Thoracic aorta (tissue), 2 donors: ENCODE measurements around the gene ATRNL1. TPM values are rescaled to one million over a fixed set of nuclear protein-coding genes. Genes with fewer than 3 reads are reported as not detected.
"Not testable (repeated sequence)": the region's sequence is repeated elsewhere in the genome, so short reads cannot be mapped to it uniquely, and the experiment has no call there.

ENCODE experiments used
- ATAC-seq: fragments of 150-250 bp; one replicate; pipeline ENCODE4 v1.8.0; 2017; ENCODE audit warnings: low read depth; ENCODE audit not compliant: insufficient number of reproducible peaks, low FRiP score
- DNase-seq: peaks from one replicate; pipeline ENCODE4 v3.0.0-alpha.2; 2020; ENCODE audit warnings: low spot score
- H3K27ac ChIP-seq, 2 donors: fragments of 200-600 bp; sonication (generic); 1 replicate in 1 of 2; 2 replicates in 1 of 2; pipeline ENCODE4 v1.5.1; 2016; ENCODE audit warnings: mild to moderate bottlenecking in 2 of 2, moderate library complexity in 2 of 2
- H3K27me3 ChIP-seq: fragments of 200-600 bp; sonication (generic); replicated peaks from 2 replicates; pipeline ENCODE4 v1.6.0; 2016; ENCODE audit warnings: mild to moderate bottlenecking; ENCODE audit not compliant: insufficient read depth
- H3K36me3 ChIP-seq: fragments of 200-600 bp; sonication (generic); one replicate; pipeline ENCODE4 v1.5.1; 2016
- H3K4me1 ChIP-seq, 2 donors: fragments of 200-600 bp; sonication (generic); 1 replicate in 1 of 2; 2 replicates in 1 of 2; pipeline versions ENCODE4 v1.5.1 to v1.6.0; 2016; ENCODE audit warnings: low read depth in 2 of 2, mild to moderate bottlenecking in 1 of 2; ENCODE audit not compliant: control insufficient read depth in 1 of 2
- H3K4me3 ChIP-seq: fragments of 200-600 bp; sonication (generic); 2 replicates; pipeline ENCODE4 v1.5.1; 2016; ENCODE audit warnings: mild to moderate bottlenecking
- H3K9me3 ChIP-seq: fragments of 200-600 bp; sonication (generic); 2 replicates; pipeline ENCODE4 v1.5.1; 2016
- total RNA-seq, 2 donors: library from RNA; depleted of rRNA; stranded (reverse); fragments of >200 nt; gene quantifications; one replicate each; pipeline versions ENCODE4 v1.1.0 to v1.2.3, GENCODE V29; 2016
- TF ChIP-seq, protein P1 (sequence below): fragments of 200-600 bp; sonication (generic); IDR thresholded peaks from one replicate; pipeline ENCODE4 v1.5.1; 2019; ENCODE audit warnings: antibody characterized with exemption

Gene ATRNL1
- total RNA-seq, 2 donors from 2014 or later = 24.6 to 57.4 TPM

DNA sequence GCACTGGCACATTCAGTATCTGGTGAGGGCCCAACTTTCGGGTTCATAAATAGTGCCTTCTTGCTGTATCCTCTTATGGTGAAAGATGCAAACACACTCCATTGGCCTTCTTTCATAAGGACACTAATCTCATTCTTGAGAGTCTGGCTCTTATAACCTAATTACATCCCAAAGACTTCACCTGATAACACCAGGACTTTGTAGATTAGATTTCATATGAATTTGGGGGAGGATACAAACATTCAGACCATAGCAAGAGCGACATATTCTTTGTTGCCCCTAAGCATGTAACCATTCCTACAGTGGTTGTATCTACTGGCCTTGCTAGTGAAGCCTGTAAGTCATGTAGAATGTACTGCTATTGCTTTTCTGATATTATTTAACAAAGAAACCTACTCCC, 654.6 kb downstream of the ATRNL1 start:
- TF ChIP-seq, protein P1, sequence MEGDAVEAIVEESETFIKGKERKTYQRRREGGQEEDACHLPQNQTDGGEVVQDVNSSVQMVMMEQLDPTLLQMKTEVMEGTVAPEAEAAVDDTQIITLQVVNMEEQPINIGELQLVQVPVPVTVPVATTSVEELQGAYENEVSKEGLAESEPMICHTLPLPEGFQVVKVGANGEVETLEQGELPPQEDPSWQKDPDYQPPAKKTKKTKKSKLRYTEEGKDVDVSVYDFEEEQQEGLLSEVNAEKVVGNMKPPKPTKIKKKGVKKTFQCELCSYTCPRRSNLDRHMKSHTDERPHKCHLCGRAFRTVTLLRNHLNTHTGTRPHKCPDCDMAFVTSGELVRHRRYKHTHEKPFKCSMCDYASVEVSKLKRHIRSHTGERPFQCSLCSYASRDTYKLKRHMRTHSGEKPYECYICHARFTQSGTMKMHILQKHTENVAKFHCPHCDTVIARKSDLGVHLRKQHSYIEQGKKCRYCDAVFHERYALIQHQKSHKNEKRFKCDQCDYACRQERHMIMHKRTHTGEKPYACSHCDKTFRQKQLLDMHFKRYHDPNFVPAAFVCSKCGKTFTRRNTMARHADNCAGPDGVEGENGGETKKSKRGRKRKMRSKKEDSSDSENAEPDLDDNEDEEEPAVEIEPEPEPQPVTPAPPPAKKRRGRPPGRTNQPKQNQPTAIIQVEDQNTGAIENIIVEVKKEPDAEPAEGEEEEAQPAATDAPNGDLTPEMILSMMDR = no peak

DNA sequence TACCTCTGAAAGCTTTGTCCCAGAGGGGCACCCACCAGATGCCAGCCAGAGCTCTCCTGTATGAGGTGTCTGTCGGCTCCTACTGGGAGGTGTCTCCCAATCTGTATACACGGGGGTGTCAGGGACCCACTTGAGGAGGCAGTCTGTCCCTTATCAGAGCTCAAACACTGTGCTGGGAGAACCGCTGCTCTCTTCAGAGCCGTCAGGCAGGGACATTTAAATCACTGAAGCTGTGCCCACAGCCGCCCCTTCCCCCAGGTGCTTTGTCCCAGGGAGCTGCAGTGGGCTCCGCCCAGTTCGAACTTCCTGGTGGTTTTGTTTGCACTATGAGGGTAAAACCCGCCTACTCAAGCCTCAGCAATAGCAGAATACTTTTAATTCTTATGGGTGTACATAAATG, 665.3 kb downstream of the ATRNL1 start:
- not testable (repeated sequence) for H3K27me3 ChIP-seq, H3K36me3 ChIP-seq, H3K27ac ChIP-seq, ATAC-seq, H3K9me3 ChIP-seq, DNase-seq, H3K4me3 ChIP-seq
- peaks cover 6 to 10% of the 10 kb centered on the region in 2 donors for H3K4me1 ChIP-seq

More for the DNA sequence above, 654.6 kb downstream of the ATRNL1 start:
- ATAC-seq = no peak
- no peaks in the 10 kb centered on the region for H3K36me3 ChIP-seq
- no peak for DNase-seq
- H3K4me1 ChIP-seq = no peaks in the 10 kb centered on the region
- no peaks in the 10 kb centered on the region for H3K27me3 ChIP-seq
- H3K9me3 ChIP-seq = no peaks in the 10 kb centered on the region
- no peak overlapping the region for H3K27ac ChIP-seq
- H3K4me3 ChIP-seq = no peak overlapping the region

DNA sequence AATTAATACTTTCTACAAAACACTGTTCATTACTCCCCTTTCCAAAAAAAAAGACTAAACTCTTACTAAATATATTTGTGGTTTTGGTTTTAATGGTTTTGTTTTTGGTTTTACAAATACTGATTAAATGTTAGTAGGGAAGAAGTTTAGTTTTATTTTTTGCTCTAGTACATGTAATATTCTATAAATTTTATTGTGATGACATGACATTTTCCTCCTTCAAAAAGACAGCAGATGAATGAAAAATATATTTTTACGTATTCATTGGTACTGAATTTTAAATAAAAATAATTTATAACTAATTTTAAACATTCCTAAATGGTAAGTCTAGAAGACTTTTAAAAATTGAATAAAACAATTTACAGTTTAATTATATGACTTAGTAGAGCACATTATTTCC, 667.0 kb downstream of the ATRNL1 start:
- no peak overlapping the region for H3K27ac ChIP-seq
- DNase-seq = no peak
- TF ChIP-seq, protein P1 = no peak
- H3K36me3 ChIP-seq = no peaks in the 10 kb centered on the region
- no peak overlapping the region for H3K4me3 ChIP-seq
- no peaks in the 10 kb centered on the region for H3K9me3 ChIP-seq
- H3K4me1 ChIP-seq = peaks cover 6 to 10% of the 10 kb centered on the region in 2 donors
- H3K27me3 ChIP-seq = no peaks in the 10 kb centered on the region
- ATAC-seq = no peak

DNA sequence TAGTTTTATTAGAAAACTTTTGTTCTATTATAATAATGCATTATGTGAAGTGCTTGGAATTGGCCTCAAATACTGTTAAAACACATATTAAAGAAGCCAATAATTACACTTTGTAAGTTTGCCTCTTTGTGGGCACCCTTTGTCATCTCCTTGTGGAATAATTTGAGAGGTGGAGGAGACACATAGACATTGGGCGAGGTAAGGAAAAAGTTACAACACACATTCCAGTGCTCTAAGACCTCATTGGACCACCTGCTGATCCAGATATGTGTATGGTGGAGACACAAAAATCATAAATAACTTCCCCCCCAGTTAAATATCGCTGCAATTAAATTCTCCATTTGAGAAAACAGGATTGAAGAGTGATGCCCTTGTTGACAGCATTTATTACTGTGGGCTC, 668.0 kb downstream of the ATRNL1 start:
- Histone ChIP-seq H3K4me3 (no peak overlapping the region), H3K27me3 (no peaks in the 10 kb centered on the region), H3K36me3 (no peaks in the 10 kb centered on the region), H3K9me3 (no peaks in the 10 kb centered on the region), H3K4me1 (peaks cover 6 to 10% of the 10 kb centered on the region in 2 donors), H3K27ac (peak overlapping the region in 1 of 2 donors; percentile 57)
- TF ChIP-seq, protein P1 = no peak
- no peak for DNase-seq
- peak; percentile 20 for ATAC-seq

DNA sequence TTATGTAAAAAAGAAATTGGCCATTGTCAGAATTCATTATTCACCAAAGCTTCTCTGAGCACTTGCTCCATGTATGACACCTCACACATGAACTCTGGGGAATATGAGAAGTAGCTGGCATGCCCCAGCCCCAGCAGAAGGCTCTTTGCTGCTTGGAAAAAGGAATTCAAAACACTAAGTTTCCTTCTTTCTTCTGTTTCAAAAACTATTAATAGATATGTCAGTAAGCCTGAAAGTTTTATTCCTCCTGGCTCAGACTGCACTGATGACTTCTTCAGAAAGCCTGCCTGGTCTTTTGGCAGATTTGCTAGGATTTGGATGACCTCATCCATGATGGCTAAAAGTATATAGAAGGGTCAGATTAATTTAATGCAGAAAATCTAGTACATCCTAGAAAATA, 668.9 kb downstream of the ATRNL1 start:
- Histone ChIP-seq H3K4me1 (peaks cover 6 to 10% of the 10 kb centered on the region in 2 donors), H3K36me3 (no peaks in the 10 kb centered on the region), H3K4me3 (no peak overlapping the region), H3K9me3 (no peaks in the 10 kb centered on the region), H3K27me3 (no peaks in the 10 kb centered on the region), H3K27ac (peak overlapping the region; percentile 25 to 57)
- TF ChIP-seq, protein P1 = no peak
- ATAC-seq (peak; percentile 73), DNase-seq (no peak)

DNA sequence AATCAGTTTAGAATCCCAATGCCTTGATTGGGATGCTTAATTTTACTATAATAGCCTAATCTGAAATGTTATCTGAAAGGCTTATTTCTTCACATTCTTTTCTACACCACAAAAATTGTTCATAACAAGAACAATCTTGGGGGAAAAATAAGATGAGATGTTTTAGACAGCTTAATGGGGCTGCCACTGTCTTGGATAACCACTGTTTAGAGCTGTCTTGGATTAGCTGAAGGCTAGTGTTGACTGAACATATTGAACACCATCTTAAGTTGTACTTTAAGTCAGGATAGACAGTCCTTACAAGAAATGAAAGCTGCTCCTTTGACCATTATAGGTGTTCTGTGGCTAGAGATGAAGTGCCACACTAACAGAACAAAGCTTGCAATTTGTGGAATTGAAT, 678.6 kb downstream of the ATRNL1 start:
- Histone ChIP-seq H3K4me1 (peaks cover 13 to 24% of the 10 kb centered on the region in 2 donors), H3K9me3 (no peaks in the 10 kb centered on the region)
- ATAC-seq = no peak

More for the DNA sequence above, 678.6 kb downstream of the ATRNL1 start:
- Histone ChIP-seq H3K36me3 (no peaks in the 10 kb centered on the region), H3K4me3 (no peak overlapping the region), H3K27me3 (no peaks in the 10 kb centered on the region), H3K27ac (no peak overlapping the region)
- DNase-seq = no peak
- TF ChIP-seq, protein P1 = no peak
